IMR-90 (cell line): Measurements from ENCODE around the gene CERS6. TPM values are rescaled to one million over a fixed set of nuclear protein-coding genes. Genes with fewer than 3 reads are reported as not detected.

Experiments
- ATAC-seq: fragments of 200-7000 bp; cut with Tn5 transposase; 2 replicates; pipeline ENCODE4 v1.9.1; 2020; ENCODE audit warnings: low read depth, mild to moderate bottlenecking, moderate library complexity
- BruUV-seq: library from RNA; stranded (reverse); fragments of 400-500 nt; replicated peaks from 2 replicates; lab custom pipeline; 2021; lab: Mats Ljungman, UMichigan
- CTCF ChIA-PET: fragments of 300-600 bp; formaldehyde crosslinking; extraction: SDS; loops from one replicate; lab custom pipeline; 2021; ENCODE audit warnings: antibody characterized with exemption; lab: Yijun Ruan, JAX
- POLR2A ChIA-PET: fragments of 300-600 bp; sonication (Branson Sonifier 250); formaldehyde crosslinking; loops from one replicate; lab custom pipeline; 2022; ENCODE audit warnings: antibody characterized with exemption; ENCODE audit not compliant: unreplicated experiment; lab: Charles Lee
- DNase-seq: peaks from one replicate; pipeline ENCODE4 v3.0.0; 2013
- H2AFZ ChIP-seq: replicated peaks from 2 replicates; pipeline ENCODE3; 2013; ENCODE audit warnings: low read length, mild to moderate bottlenecking; ENCODE audit not compliant: poor library complexity
- H2AK5ac ChIP-seq: 2 replicates; pipeline ENCODE4 v1.6.1; 2013; ENCODE audit warnings: low read depth, low read length, inconsistent platforms
- H2AK9ac ChIP-seq: replicated peaks from 2 replicates; pipeline ENCODE3; 2013; ENCODE audit warnings: mild to moderate bottlenecking, low read depth, low read length, moderate library complexity; ENCODE audit not compliant: poor library complexity
- H2BK120ac ChIP-seq: 2 replicates; pipeline ENCODE4 v1.6.1; 2013; ENCODE audit warnings: low read depth, low read length, inconsistent platforms
- H2BK15ac ChIP-seq: 3 replicates; pipeline ENCODE4 v1.6.1; 2013; ENCODE audit warnings: low read depth, low read length, inconsistent platforms
- H2BK20ac ChIP-seq: 2 replicates; pipeline ENCODE4 v1.6.1; 2013; ENCODE audit warnings: low read depth, mild to moderate bottlenecking, inconsistent platforms, low read length, moderate library complexity
- H2BK5ac ChIP-seq: 2 replicates; pipeline ENCODE4 v1.6.1; 2013; ENCODE audit warnings: mild to moderate bottlenecking, low read depth, low read length, inconsistent platforms; ENCODE audit not compliant: poor library complexity, severe bottlenecking
- H3K14ac ChIP-seq: replicated peaks from 2 replicates; pipeline ENCODE4 v1.6.1; 2013; ENCODE audit warnings: low read depth, low read length, inconsistent platforms
- H3K18ac ChIP-seq: 2 replicates; pipeline ENCODE4 v1.6.1; 2013; ENCODE audit warnings: low read depth, low read length, control low read depth
- H3K23ac ChIP-seq: 2 replicates; pipeline ENCODE4 v1.6.1; 2013; ENCODE audit warnings: low read depth, low read length, inconsistent platforms
- H3K27ac ChIP-seq: 2 replicates; pipeline ENCODE4 v1.5.1; 2013; ENCODE audit warnings: mild to moderate bottlenecking, control low read depth, low read length; ENCODE audit not compliant: insufficient read depth
- H3K27me3 ChIP-seq: 2 replicates; pipeline ENCODE4 v1.6.1; 2013; ENCODE audit warnings: low read length; ENCODE audit not compliant: control insufficient read depth, insufficient read depth
- H3K36me3 ChIP-seq: 2 replicates; pipeline ENCODE4 v1.6.1; 2013; ENCODE audit warnings: low read length, mixed read lengths; ENCODE audit not compliant: control insufficient read depth, insufficient read depth
- H3K4ac ChIP-seq: 2 replicates; pipeline ENCODE4 v1.6.1; 2013; ENCODE audit warnings: low read depth, low read length, inconsistent platforms
- H3K4me1 ChIP-seq: 2 replicates; pipeline ENCODE4 v1.6.1; 2013; ENCODE audit warnings: low read length, mixed read lengths; ENCODE audit not compliant: control insufficient read depth, insufficient read depth
- H3K4me2 ChIP-seq: 2 replicates; pipeline ENCODE4 v1.6.1; 2013; ENCODE audit warnings: low read depth, mild to moderate bottlenecking, control low read depth, low read length, moderate library complexity
- H3K4me3 ChIP-seq: 2 replicates; pipeline ENCODE4 v1.5.1; 2013; ENCODE audit warnings: low read depth, mild to moderate bottlenecking, control low read depth, low read length, moderate library complexity; ENCODE audit not compliant: insufficient read depth
- H3K56ac ChIP-seq: 2 replicates; pipeline ENCODE4 v1.6.1; 2013; ENCODE audit warnings: low read length, inconsistent platforms; ENCODE audit not compliant: insufficient read depth; ENCODE audit errors: extremely low read depth
- H3K79me1 ChIP-seq, 2 experiments: 2 replicates each; pipeline ENCODE4 v1.6.1; 2013; ENCODE audit warnings: low read length in 2 of 2, inconsistent platforms in 1 of 2, low read depth in 1 of 2
- H3K9ac ChIP-seq: 2 replicates; pipeline ENCODE4 v1.6.1; 2013; ENCODE audit warnings: low read depth, low read length, control low read depth
- H3K9me1 ChIP-seq: 2 replicates; pipeline ENCODE4 v1.6.1; 2013; ENCODE audit warnings: low read length, inconsistent platforms; ENCODE audit not compliant: insufficient read depth
- H3K9me3 ChIP-seq: 2 replicates; pipeline ENCODE4 v1.6.1; 2013; ENCODE audit warnings: low read length; ENCODE audit not compliant: control insufficient read depth, insufficient read depth
- H4K20me1 ChIP-seq: 2 replicates; pipeline ENCODE4 v1.6.1; 2013; ENCODE audit warnings: low read length, inconsistent platforms; ENCODE audit not compliant: insufficient read depth
- H4K5ac ChIP-seq: 2 replicates; pipeline ENCODE4 v1.6.1; 2013; ENCODE audit warnings: mild to moderate bottlenecking, low read depth, low read length, control low read depth
- H4K8ac ChIP-seq, 2 experiments: 2 replicates each; pipeline ENCODE4 v1.6.1; 2013; ENCODE audit warnings: low read depth in 2 of 2, low read length in 2 of 2, control low read depth in 1 of 2, inconsistent platforms in 1 of 2
- H4K91ac ChIP-seq: 2 replicates; pipeline ENCODE4 v1.6.1; 2013; ENCODE audit warnings: low read depth, low read length, inconsistent platforms; ENCODE audit not compliant: insufficient read depth
- BHLHE40 ChIP-seq: fragments of 150-350 bp; IDR thresholded peaks from 2 replicates; pipeline ENCODE4 v1.6.1; 2016; ENCODE audit warnings: mild to moderate bottlenecking, low read depth, low read length
- CEBPB ChIP-seq: IDR thresholded peaks from 2 replicates; pipeline ENCODE4 v1.6.1; 2012; ENCODE audit warnings: low read depth, low read length, improper control_type of control experiment
- CHD1 ChIP-seq: IDR thresholded peaks from 2 replicates; pipeline ENCODE4 v1.6.1; 2012; ENCODE audit warnings: low read depth, low read length, improper control_type of control experiment
- CTCF ChIP-seq: conservative IDR thresholded peaks from 2 replicates; pipeline ENCODE4 v1.5.1; 2012; ENCODE audit warnings: mild to moderate bottlenecking, low read depth, low read length, improper control_type of control experiment
- ELK1 ChIP-seq: fragments of 150-350 bp; IDR thresholded peaks from 2 replicates; pipeline ENCODE4 v1.6.1; 2016; ENCODE audit warnings: low read depth, mild to moderate bottlenecking, low read length, moderate library complexity, borderline replicate concordance
- FOS ChIP-seq: fragments of 150-350 bp; IDR thresholded peaks from 2 replicates; pipeline ENCODE4 v1.6.1; 2016; ENCODE audit warnings: low read depth, low read length
- MAZ ChIP-seq: IDR thresholded peaks from 2 replicates; pipeline ENCODE4 v1.6.1; 2012; ENCODE audit warnings: low read depth, mild to moderate bottlenecking, low read length, improper control_type of control experiment, moderate library complexity, borderline replicate concordance
- MXI1 ChIP-seq: IDR thresholded peaks from 2 replicates; pipeline ENCODE4 v1.6.1; 2012; ENCODE audit warnings: low read depth, mild to moderate bottlenecking, low read length, moderate library complexity, borderline replicate concordance
- NFE2L2 ChIP-seq: fragments of 150-350 bp; IDR thresholded peaks from 2 replicates; pipeline ENCODE4 v1.6.1; 2016; ENCODE audit warnings: low read depth, mild to moderate bottlenecking, low read length
- POLR2A ChIP-seq: IDR thresholded peaks from 2 replicates; pipeline ENCODE4 v1.6.1; 2012; ENCODE audit warnings: mild to moderate bottlenecking, low read depth, low read length
- RAD21 ChIP-seq: IDR thresholded peaks from 2 replicates; pipeline ENCODE4 v1.6.1; 2012; ENCODE audit warnings: low read length, improper control_type of control experiment
- RCOR1 ChIP-seq: IDR thresholded peaks from 2 replicates; pipeline ENCODE4 v1.6.1; 2012; ENCODE audit warnings: mild to moderate bottlenecking, low read length, improper control_type of control experiment; ENCODE audit not compliant: insufficient replicate concordance
- RFX5 ChIP-seq: IDR thresholded peaks from 2 replicates; pipeline ENCODE4 v1.8.0; 2012; ENCODE audit warnings: low read depth, mild to moderate bottlenecking, low read length, moderate library complexity
- USF2 ChIP-seq: fragments of 150-350 bp; IDR thresholded peaks from 2 replicates; pipeline ENCODE4 v1.6.1; 2017; ENCODE audit warnings: mild to moderate bottlenecking, antibody characterized with exemption, low read length, low read depth
- WGBS, 2 experiments: methylation state at CpG; one replicate each; pipeline versions ENCODE4 v1.1.5 to v1.1.7; 2013; ENCODE audit warnings: missing lambda C conversion rate in 2 of 2; ENCODE audit not compliant: insufficient read length in 1 of 2; ENCODE audit errors: extremely low coverage in 2 of 2; 5-methylcytosine and 5-hydroxymethylcytosine counted together
- dilution Hi-C: fragments of 300-500 bp; cut with HindIII; formaldehyde crosslinking; loops from one replicate; pipeline ENCODE4 v1.14.3; 2018; ENCODE audit warnings: low sequenced_read_pairs; ENCODE audit not compliant: unreplicated experiment
- in situ Hi-C: fragments of 300-500 bp; cut with MboI; formaldehyde crosslinking; loops from 3 replicates; pipeline ENCODE4 v1.14.3; 2019; ENCODE audit warnings: low sequenced_read_pairs, inconsistent platforms, mixed read lengths
- intact Hi-C: fragments of 100-400 bp; cut with micrococcal nuclease; formaldehyde crosslinking; loops from 2 replicates; pipeline ENCODE4 v1.10.0; 2022
- polyA plus RNA-seq, 3 experiments: library from polyadenylated mRNA; depleted of rRNA; stranded (reverse); fragments of >200 nt; gene quantifications; 2 replicates each; pipeline ENCODE4 v1.2.3, GENCODE V29; 2012; ENCODE audit warnings: low replicate concordance in 1 of 3
- total RNA-seq: library from RNA; depleted of rRNA; stranded (reverse); fragments of >200 nt; gene quantifications from 2 replicates; pipeline ENCODE4 v1.2.3, GENCODE V29; 2012

The CERS6 gene
- total and polyA plus RNA-seq, 2 of the 4 experiments (the other 2 are of a cell fraction) = 2.1 to 5.7 TPM

- no peak overlapping the region for H3K23ac ChIP-seq
- in situ Hi-C loops = no loop called here
- no peak overlapping the region for H3K4ac ChIP-seq
- H2BK120ac ChIP-seq = no peak overlapping the region
- dilution Hi-C loops = no loop called here
- no peak overlapping the region for H3K4me3 ChIP-seq
- ATAC-seq (no peak), DNase-seq (no peak)
- H2AK9ac ChIP-seq = no peak overlapping the region
- no peak overlapping the region for H4K91ac ChIP-seq
- H3K27ac ChIP-seq = no peak overlapping the region
- H4K8ac ChIP-seq = no peak overlapping the region
- ChIA-PET POLR2A (no interaction called here), CTCF (no interaction called here)
- no peak overlapping the region for H3K14ac ChIP-seq
- no peak overlapping the region for H3K4me2 ChIP-seq
- no peak overlapping the region for H2AFZ ChIP-seq
- H3K9ac ChIP-seq = no peak overlapping the region
- no CpG with 5 or more reads among the region's 1 CpG for WGBS, 2 experiments
- H2BK15ac ChIP-seq = no peak overlapping the region
- H3K9me1 ChIP-seq = no peaks in the 10 kb centered on the region; the same call in 1 of the 2 replicates
- no peak overlapping the region for H3K56ac ChIP-seq
- intact Hi-C loops = no loop called here
- no peaks in the 10 kb centered on the region for H3K27me3 ChIP-seq
- no peaks in the 10 kb centered on the region for H3K36me3 ChIP-seq
- no peaks in the 10 kb centered on the region for H3K79me1 ChIP-seq
- no peaks in the 10 kb centered on the region for H4K20me1 ChIP-seq
- no peak overlapping the region for H4K5ac ChIP-seq
- H2AK5ac ChIP-seq = no peak overlapping the region
- TF ChIP-seq POLR2A (no peak), BHLHE40 (no peak), RCOR1 (no peak), CEBPB (no peak), CTCF (no peak), NFE2L2 (no peak), RAD21 (no peak), USF2 (no peak), ELK1 (no peak), MXI1 (no peak), RFX5 (no peak), FOS (no peak), CHD1 (no peak), MAZ (no peak)
- no TSS peak for BruUV-seq
- H2BK20ac ChIP-seq = no peak overlapping the region
- H2BK5ac ChIP-seq = no peak overlapping the region
- peaks cover 2% of the 10 kb centered on the region for H3K4me1 ChIP-seq
- H3K9me3 ChIP-seq = peaks cover 4% of the 10 kb centered on the region; the same call in 1 of the 2 replicates
- no peak overlapping the region for H3K18ac ChIP-seq
Observed at GRCh38 chr2:168541858-168542257, 85.8 kb downstream of the CERS6 start.
